ENCODE data around the gene BAD. TPM values are rescaled to one million over a fixed set of nuclear protein-coding genes. Genes with fewer than 3 reads are reported as not detected.

BAD gene
- total RNA-seq, 2 donors from 2014 or later = 86.0 to 89.6 TPM

- H3K9me3 ChIP-seq = no peaks in the 10 kb centered on the region
- peak overlapping the region; percentile 95 for H3K4me3 ChIP-seq
- DNase-seq = peak; percentile 74
- H3K36me3 ChIP-seq = no peaks in the 10 kb centered on the region
- H3K9ac ChIP-seq (ENCODE audit: low read depth in 2 of 2, low read length in 2 of 2) = peak overlapping the region; percentile 92 to 95
- H3K27me3 ChIP-seq = no peaks in the 10 kb centered on the region
- intact Hi-C loops (cut with DNase I) = no loop called here
- no peak for TF ChIP-seq CTCF (IDR thresholded peaks at IDR 0.05)
- H3K27ac ChIP-seq = peak overlapping the region; percentile 96
- peaks cover 20% of the 10 kb centered on the region for H3K4me1 ChIP-seq
Observed at GRCh38 chr11:64241491-64242374, 42.7 kb downstream of the BAD start.

GRCh38 chr11:64241241-64241490 is 43.3 kb downstream of the BAD start:
- H3K27ac ChIP-seq = peak overlapping the region; percentile 98
- H3K9ac ChIP-seq (ENCODE audit: low read depth in 2 of 2, low read length in 2 of 2) = peak overlapping the region; percentile 84 to 86
- intact Hi-C loops (cut with DNase I) = no loop called here
- no peaks in the 10 kb centered on the region for H3K9me3 ChIP-seq
- TF ChIP-seq CTCF (IDR thresholded peaks at IDR 0.05) = no peak
- H3K4me1 ChIP-seq = peaks cover 20% of the 10 kb centered on the region
- peak; percentile 100 for DNase-seq
- peak overlapping the region; percentile 95 for H3K4me3 ChIP-seq
- H3K36me3 ChIP-seq = no peaks in the 10 kb centered on the region
- no peaks in the 10 kb centered on the region for H3K27me3 ChIP-seq

- DNase-seq = peak; percentile 97
- TF ChIP-seq CTCF (IDR thresholded peaks at IDR 0.05) = no peak
- peak within 1 kb of the TSS; percentile 98 for H3K27ac ChIP-seq
- intact Hi-C loops (cut with DNase I) = no loop called here
- H3K4me1 ChIP-seq = peaks cover 21% of the 10 kb centered on the region
- H3K27me3 ChIP-seq = no peaks in the 10 kb centered on the region
- no peaks in the 10 kb centered on the region for H3K36me3 ChIP-seq
- peak within 1 kb of the TSS; percentile 95 for H3K4me3 ChIP-seq
- H3K9ac ChIP-seq (ENCODE audit: low read depth in 2 of 2, low read length in 2 of 2) = peak within 1 kb of the TSS; percentile 92 to 95
- no peaks in the 10 kb centered on the region for H3K9me3 ChIP-seq
Observed at GRCh38 chr11:64240435-64241240, 43.8 kb downstream of the BAD start, which contains the start of gene FKBP2. TSS of gene FKBP2 (plus strand) at chr11:64241095. CDS start at chr11:64242388, 1,293 bp downstream.

GRCh38 chr11:64239662-64240434 is 44.6 kb downstream of the BAD start:
- H3K4me3 ChIP-seq = peak overlapping the region; percentile 95
- H3K27me3 ChIP-seq = no peaks in the 10 kb centered on the region
- peak overlapping the region; percentile 84 to 94 for H3K9ac ChIP-seq (ENCODE audit: low read depth in 2 of 2, low read length in 2 of 2)
- intact Hi-C loops (cut with DNase I) = no loop called here
- H3K36me3 ChIP-seq = no peaks in the 10 kb centered on the region
- H3K9me3 ChIP-seq = no peaks in the 10 kb centered on the region
- peak overlapping the region; percentile 98 for H3K27ac ChIP-seq
- no peak for DNase-seq
- H3K4me1 ChIP-seq = peaks cover 26% of the 10 kb centered on the region
- no peak for TF ChIP-seq CTCF (IDR thresholded peaks at IDR 0.05)

- H3K27ac ChIP-seq = peak overlapping the region; percentile 98
- no peak for TF ChIP-seq CTCF (IDR thresholded peaks at IDR 0.05)
- H3K4me3 ChIP-seq = no peak overlapping the region
- no peaks in the 10 kb centered on the region for H3K27me3 ChIP-seq
- H3K9ac ChIP-seq (ENCODE audit: low read depth in 2 of 2, low read length in 2 of 2) = peak overlapping the region in 1 of 2 donors; percentile 91
- no peak for DNase-seq
- no peaks in the 10 kb centered on the region for H3K36me3 ChIP-seq
- H3K9me3 ChIP-seq = no peaks in the 10 kb centered on the region
- H3K4me1 ChIP-seq = peaks cover 26% of the 10 kb centered on the region
- intact Hi-C loops (cut with DNase I) = no loop called here
Observed at GRCh38 chr11:64238999-64239398, 45.5 kb downstream of the BAD start.

Measured in colonic mucosa (tissue), 4 donors.